Measurements from ENCODE around the gene HS2ST1. TPM values are rescaled to one million over a fixed set of nuclear protein-coding genes. Genes with fewer than 3 reads are reported as not detected.

Gene HS2ST1
- total RNA-seq, 2 donors from 2014 or later: 6.3 to 12.2 TPM

- H3K4me3 ChIP-seq: no peak overlapping the region
- intact Hi-C loops (cut with DNase I): no loop called here
- WGBS, 2 donors: 98 to 100% methylated on average over 2 of the region's 2 CpGs
- H3K27ac ChIP-seq: no peak overlapping the region
- peaks cover 11% of the 10 kb centered on the region for H3K4me1 ChIP-seq
- no peaks in the 10 kb centered on the region for H3K27me3 ChIP-seq
- no peak for DNase-seq
- H3K9me3 ChIP-seq: no peaks in the 10 kb centered on the region
- TF ChIP-seq POLR2A (IDR thresholded peaks at IDR 0.05) (no peak), CTCF (IDR thresholded peaks at IDR 0.05) (no peak)
- no peaks in the 10 kb centered on the region for H3K36me3 ChIP-seq (replicated peaks in 1 of 2; ENCODE audit: insufficient read depth in 1 of 2, low read depth in 2 of 2)
- ATAC-seq: no peak
Observed at GRCh38 chr1:86940599-86940998, 26.2 kb downstream of the HS2ST1 start.

GRCh38 chr1:86942042-86942441, 27.6 kb downstream of the HS2ST1 start:
- intact Hi-C loops (cut with DNase I): no loop called here
- DNase-seq: no peak
- Histone ChIP-seq H3K9me3 (no peaks in the 10 kb centered on the region), H3K27ac (no peak overlapping the region), H3K4me1 (peaks cover 7% of the 10 kb centered on the region), H3K36me3 (replicated peaks in 1 of 2; ENCODE audit: insufficient read depth in 1 of 2, low read depth in 2 of 2) (no peaks in the 10 kb centered on the region), H3K27me3 (no peaks in the 10 kb centered on the region), H3K4me3 (no peak overlapping the region)
- no peak for TF ChIP-seq CTCF (IDR thresholded peaks at IDR 0.05)
- no peak for TF ChIP-seq POLR2A (IDR thresholded peaks at IDR 0.05)
- ATAC-seq: no peak
- 22 to 23% methylated on average over 1 of the region's 1 CpG for WGBS, 2 donors

GRCh38 chr1:86942743-86943142, 28.3 kb downstream of the HS2ST1 start:
- Histone ChIP-seq H3K36me3 (replicated peaks in 1 of 2; ENCODE audit: insufficient read depth in 1 of 2, low read depth in 2 of 2) (no peaks in the 10 kb centered on the region), H3K4me1 (peaks cover 7% of the 10 kb centered on the region), H3K4me3 (no peak overlapping the region), H3K27me3 (no peaks in the 10 kb centered on the region), H3K27ac (no peak overlapping the region), H3K9me3 (no peaks in the 10 kb centered on the region)
- DNase-seq: no peak
- TF ChIP-seq POLR2A (IDR thresholded peaks at IDR 0.05) (no peak), CTCF (IDR thresholded peaks at IDR 0.05) (no peak)
- intact Hi-C loops (cut with DNase I): no loop called here
- no peak for ATAC-seq

GRCh38 chr1:86948212-86948611, 33.8 kb downstream of the HS2ST1 start:
- H3K4me3 ChIP-seq: no peak overlapping the region
- H3K27ac ChIP-seq: no peak overlapping the region
- ATAC-seq (no peak), DNase-seq (no peak)
- TF ChIP-seq POLR2A (IDR thresholded peaks at IDR 0.05): no peak
- no peak for TF ChIP-seq CTCF (IDR thresholded peaks at IDR 0.05)
- no peaks in the 10 kb centered on the region for H3K9me3 ChIP-seq
- peaks cover under 1% of the 10 kb centered on the region for H3K4me1 ChIP-seq
- WGBS, 2 donors: 89 to 91% methylated on average over 5 of the region's 5 CpGs
- intact Hi-C loops (cut with DNase I): no loop called here
- H3K27me3 ChIP-seq: no peaks in the 10 kb centered on the region
- H3K36me3 ChIP-seq (replicated peaks in 1 of 2; ENCODE audit: insufficient read depth in 1 of 2, low read depth in 2 of 2): no peaks in the 10 kb centered on the region

GRCh38 chr1:86950712-86951419, 36.4 kb downstream of the HS2ST1 start:
- no peaks in the 10 kb centered on the region for H3K27me3 ChIP-seq
- intact Hi-C loops (cut with DNase I): no loop called here
- no peak for ATAC-seq
- TF ChIP-seq POLR2A (IDR thresholded peaks at IDR 0.05): no peak
- TF ChIP-seq CTCF (IDR thresholded peaks at IDR 0.05): no peak
- peaks cover 3% of the 10 kb centered on the region for H3K4me1 ChIP-seq
- DNase-seq: no peak
- H3K36me3 ChIP-seq (replicated peaks in 1 of 2; ENCODE audit: insufficient read depth in 1 of 2, low read depth in 2 of 2): no peaks in the 10 kb centered on the region
- H3K27ac ChIP-seq: no peak overlapping the region
- H3K9me3 ChIP-seq: no peaks in the 10 kb centered on the region
- WGBS, 2 donors: 83 to 85% methylated on average over 5 of the region's 5 CpGs
- H3K4me3 ChIP-seq: no peak overlapping the region

Data from body of pancreas (tissue), 4 donors.